Measurements from ENCODE around the gene PPP1R10. TPM values are rescaled to one million over a fixed set of nuclear protein-coding genes. Genes with fewer than 3 reads are reported as not detected.
A peak's percentile ranks its signal among the peaks of the same experiment; 100 is the strongest.

Gene PPP1R10
- total RNA-seq, 1 experiment from 2014 or later: 29.5 TPM

GRCh38 chr6:30625511-30625910, 8.5 kb upstream of the PPP1R10 start:
- no peak for DNase-seq (ENCODE audit: low read depth)

- no peak for DNase-seq (ENCODE audit: low read depth)
Measured at GRCh38 chr6:30619561-30619960, 2.5 kb upstream of the PPP1R10 start.

- no peak for DNase-seq (ENCODE audit: low read depth)
Measured at GRCh38 chr6:30618270-30618797, 1.3 kb upstream of the PPP1R10 start.

- peak; percentile 93 for DNase-seq (ENCODE audit: low read depth)
Measured at GRCh38 chr6:30617565-30618269, 674 bp upstream of the PPP1R10 start, which contains the start of gene MRPS18B. Gene MRPS18B, plus strand, starts transcription at chr6:30617840. Its CDS starts 26 bp downstream, at chr6:30617866.

- peak; percentile 53 for DNase-seq (ENCODE audit: low read depth)
Measured at GRCh38 chr6:30615958-30616810, 859 bp downstream of the PPP1R10 start.

GRCh38 chr6:30615219-30615957, 1.7 kb downstream of the PPP1R10 start:
- DNase-seq (ENCODE audit: low read depth): peak; percentile 87

- peak; percentile 98 for DNase-seq (ENCODE audit: low read depth)
Measured at GRCh38 chr6:30614843-30615218, 2.2 kb downstream of the PPP1R10 start.

GRCh38 chr6:30614044-30614842, 2.8 kb downstream of the PPP1R10 start:
- no peak for DNase-seq (ENCODE audit: low read depth)

- DNase-seq (ENCODE audit: low read depth): peak; percentile 57
Measured at GRCh38 chr6:30613251-30614043, 3.6 kb downstream of the PPP1R10 start.

GRCh38 chr6:30612687-30613248, 4.3 kb downstream of the PPP1R10 start:
- DNase-seq (ENCODE audit: low read depth): no peak

GRCh38 chr6:30612213-30612612, 4.8 kb downstream of the PPP1R10 start:
- no peak for DNase-seq (ENCODE audit: low read depth)

- no peak for DNase-seq (ENCODE audit: low read depth)
Measured at GRCh38 chr6:30611856-30612194, 5.2 kb downstream of the PPP1R10 start.

GRCh38 chr6:30611150-30611855, 5.7 kb downstream of the PPP1R10 start:
- DNase-seq (ENCODE audit: low read depth): no peak

- no peak for DNase-seq (ENCODE audit: low read depth)
Measured at GRCh38 chr6:30610065-30610464, 7.0 kb downstream of the PPP1R10 start.

GRCh38 chr6:30603961-30604360, 13.1 kb downstream of the PPP1R10 start:
- DNase-seq (ENCODE audit: low read depth): no peak

GRCh38 chr6:30601815-30602641, 15.0 kb downstream of the PPP1R10 start:
- no peak for DNase-seq (ENCODE audit: low read depth)

GRCh38 chr6:30601436-30601814, 15.6 kb downstream of the PPP1R10 start:
- no peak for DNase-seq (ENCODE audit: low read depth)

- no peak for DNase-seq (ENCODE audit: low read depth)
Measured at GRCh38 chr6:30600451-30600961, 16.5 kb downstream of the PPP1R10 start.

Data from HT1080 (cell line).